Fibroblast of pulmonary artery (primary cell): Measurements from ENCODE around the gene FMOD.
A peak's percentile ranks its signal among the peaks of the same experiment; 100 is the strongest.

Source experiments
- DNase-seq: peaks from one replicate; pipeline ENCODE4 v3.0.0-alpha.2; 2010; ENCODE audit warnings: low read depth
- H3K4me3 ChIP-seq: replicated peaks from 2 replicates; pipeline ENCODE4 v1.5.1; 2011; ENCODE audit warnings: low read depth, mild to moderate bottlenecking, control low read depth, low read length, moderate library complexity
- TF ChIP-seq, protein P1 (sequence below): IDR thresholded peaks from 2 replicates; pipeline ENCODE4 v1.5.1; 2011; ENCODE audit warnings: mild to moderate bottlenecking, control low read depth, low read length, inconsistent platforms; ENCODE audit errors: missing control alignments

Gene FMOD

DNA sequence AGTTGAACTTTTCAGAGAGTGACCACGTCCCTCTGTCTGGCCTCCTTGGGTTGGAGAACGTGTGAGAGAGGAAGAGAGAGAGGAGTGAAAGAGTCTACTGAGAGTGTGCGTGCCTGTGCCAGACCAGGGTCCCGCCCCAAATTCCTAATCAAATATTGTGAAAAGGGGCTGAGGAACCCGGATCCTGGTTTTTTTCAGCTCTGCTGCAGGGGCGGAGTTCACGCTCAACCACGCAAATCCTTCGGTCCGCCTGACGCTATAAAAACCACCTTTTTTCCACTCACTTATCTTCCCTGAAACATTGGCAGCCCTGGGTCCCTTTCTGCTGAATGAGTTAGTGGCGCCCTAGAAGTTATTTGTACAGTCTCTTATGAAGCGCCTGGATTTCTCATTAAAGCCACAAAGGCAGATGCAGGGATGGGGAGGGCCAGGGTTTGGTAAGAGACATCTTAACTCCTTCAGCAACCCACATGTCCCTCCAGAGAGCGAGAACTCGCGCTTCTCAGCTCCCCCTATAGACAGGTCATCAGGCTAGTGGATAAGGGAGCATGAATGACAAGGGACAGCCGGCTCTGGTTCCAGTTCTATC, at the start of gene FMOD:
TSS of gene FMOD (minus strand) at position 86 of the 589 bp plus-strand sequence. CDS start 2,852 bp downstream, outside the sequence.
- TF ChIP-seq, protein P1, sequence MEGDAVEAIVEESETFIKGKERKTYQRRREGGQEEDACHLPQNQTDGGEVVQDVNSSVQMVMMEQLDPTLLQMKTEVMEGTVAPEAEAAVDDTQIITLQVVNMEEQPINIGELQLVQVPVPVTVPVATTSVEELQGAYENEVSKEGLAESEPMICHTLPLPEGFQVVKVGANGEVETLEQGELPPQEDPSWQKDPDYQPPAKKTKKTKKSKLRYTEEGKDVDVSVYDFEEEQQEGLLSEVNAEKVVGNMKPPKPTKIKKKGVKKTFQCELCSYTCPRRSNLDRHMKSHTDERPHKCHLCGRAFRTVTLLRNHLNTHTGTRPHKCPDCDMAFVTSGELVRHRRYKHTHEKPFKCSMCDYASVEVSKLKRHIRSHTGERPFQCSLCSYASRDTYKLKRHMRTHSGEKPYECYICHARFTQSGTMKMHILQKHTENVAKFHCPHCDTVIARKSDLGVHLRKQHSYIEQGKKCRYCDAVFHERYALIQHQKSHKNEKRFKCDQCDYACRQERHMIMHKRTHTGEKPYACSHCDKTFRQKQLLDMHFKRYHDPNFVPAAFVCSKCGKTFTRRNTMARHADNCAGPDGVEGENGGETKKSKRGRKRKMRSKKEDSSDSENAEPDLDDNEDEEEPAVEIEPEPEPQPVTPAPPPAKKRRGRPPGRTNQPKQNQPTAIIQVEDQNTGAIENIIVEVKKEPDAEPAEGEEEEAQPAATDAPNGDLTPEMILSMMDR = peak; percentile 13
- DNase-seq = peak; percentile 76
- H3K4me3 ChIP-seq = peak within 1 kb of the TSS; percentile 7

DNA sequence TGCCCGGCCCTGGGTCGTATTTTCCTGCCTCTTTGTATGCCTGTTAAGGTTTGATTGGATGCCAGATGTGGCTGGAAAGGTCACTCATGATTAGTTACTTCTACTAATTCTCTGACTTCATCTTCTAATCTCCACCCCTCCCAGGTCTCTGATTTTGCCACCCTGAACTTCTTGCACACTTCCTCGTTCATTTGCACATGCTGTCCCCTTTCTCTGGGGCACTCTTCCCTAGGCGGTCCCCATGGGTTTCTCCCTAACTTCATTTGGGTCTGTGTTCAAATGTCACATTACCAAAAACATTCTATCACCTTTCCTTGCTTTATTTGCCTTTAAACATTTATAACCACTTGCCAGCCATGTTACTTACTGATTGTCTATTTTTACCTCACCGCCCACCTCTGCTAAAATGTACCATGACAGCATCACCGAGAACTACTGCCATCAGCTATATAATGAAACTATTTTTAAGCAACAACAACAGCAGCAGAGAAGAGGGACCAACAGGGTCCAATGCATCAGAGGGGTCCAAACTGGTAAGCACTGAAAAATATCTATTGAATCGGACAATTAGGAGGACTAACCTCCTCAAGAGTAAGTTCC, 45.8 kb upstream of the FMOD start:
- TF ChIP-seq, protein P1 = no peak
- no peak for DNase-seq
- no peak overlapping the region for H3K4me3 ChIP-seq

DNA sequence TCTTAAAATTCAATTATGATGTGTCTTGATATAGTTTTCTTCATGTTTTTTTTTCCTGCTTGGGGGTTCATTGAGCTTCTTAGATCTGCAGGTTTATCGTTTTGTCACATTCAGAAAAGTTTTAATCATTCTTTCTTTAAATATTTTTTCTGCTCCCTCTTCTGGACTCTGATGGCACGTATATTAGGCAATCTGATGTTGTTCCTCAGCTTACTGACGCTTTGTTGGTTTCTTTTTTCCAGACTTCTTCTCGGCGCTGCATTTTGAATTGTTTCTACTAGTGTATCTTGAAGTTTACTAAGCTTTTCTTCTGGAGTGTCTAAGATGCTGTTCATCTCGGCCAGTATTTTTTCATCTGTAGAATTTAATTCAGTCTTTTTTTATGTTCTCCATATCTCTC, 44.8 kb upstream of the FMOD start:
- TF ChIP-seq, protein P1 = no peak
- H3K4me3 ChIP-seq = no peak overlapping the region
- peak; percentile 21 for DNase-seq

DNA sequence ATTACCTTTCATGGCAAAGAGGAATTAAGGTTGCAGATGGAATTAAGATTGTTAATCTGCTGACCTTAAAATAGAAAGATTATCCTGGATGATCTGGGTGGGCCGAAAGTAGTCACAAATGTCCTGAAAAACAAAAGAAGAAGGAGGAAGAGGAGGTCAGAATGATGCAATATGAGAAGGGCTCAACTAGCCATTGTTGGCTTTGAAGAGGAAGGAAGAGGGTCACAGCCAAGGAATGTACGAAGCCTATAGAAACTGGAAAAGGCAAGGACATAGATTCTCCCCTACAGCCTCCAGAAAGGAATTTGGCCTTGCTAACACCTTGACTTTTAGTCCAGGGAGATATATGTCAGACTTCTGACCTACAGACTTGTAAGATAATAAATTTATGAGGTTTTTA, 39.4 kb upstream of the FMOD start:
- DNase-seq = peak; percentile 40
- no peak overlapping the region for H3K4me3 ChIP-seq
- TF ChIP-seq, protein P1 = no peak

DNA sequence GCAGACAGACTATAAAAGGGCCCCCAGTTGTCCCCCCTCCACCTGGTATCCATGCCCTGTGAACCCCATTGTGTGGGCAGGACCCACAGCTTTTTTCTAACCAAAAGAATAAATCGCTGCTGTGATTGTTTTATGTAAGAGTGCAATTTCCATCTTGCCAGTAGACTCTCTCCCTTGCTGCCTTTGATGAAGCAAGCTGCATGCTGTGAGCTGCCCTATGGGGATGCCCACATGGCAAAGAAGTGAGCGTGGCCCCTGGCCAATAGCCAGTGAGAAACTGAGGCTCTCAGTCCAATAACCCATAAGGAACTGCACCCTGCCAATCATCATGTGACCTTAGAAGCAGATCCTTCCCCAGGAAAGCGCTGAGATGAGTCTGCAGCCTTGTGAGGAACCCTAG, 37.8 kb upstream of the FMOD start:
- H3K4me3 ChIP-seq = no peak overlapping the region
- TF ChIP-seq, protein P1 = no peak
- DNase-seq = no peak

DNA sequence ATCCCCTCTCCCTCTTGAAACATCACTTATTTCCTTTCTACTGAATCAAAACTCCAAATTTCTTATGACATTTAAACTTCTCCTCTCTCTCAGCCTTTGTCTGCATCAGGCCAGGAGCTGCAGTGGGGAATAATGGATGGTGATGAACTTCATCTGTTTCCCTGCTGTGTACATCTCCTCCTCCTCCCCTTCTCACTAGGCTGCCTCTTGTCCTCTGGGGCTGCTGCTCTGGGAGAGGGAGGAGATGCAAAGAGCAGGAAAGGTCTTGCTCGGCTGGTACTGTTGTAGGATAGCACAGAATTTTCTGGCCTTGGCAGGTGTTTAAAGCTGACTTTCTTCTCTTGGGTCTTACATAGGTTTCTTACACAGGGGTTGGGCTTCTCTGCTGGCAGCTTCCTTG, 31.1 kb upstream of the FMOD start:
- H3K4me3 ChIP-seq = no peak overlapping the region
- DNase-seq = no peak
- TF ChIP-seq, protein P1 = no peak

DNA sequence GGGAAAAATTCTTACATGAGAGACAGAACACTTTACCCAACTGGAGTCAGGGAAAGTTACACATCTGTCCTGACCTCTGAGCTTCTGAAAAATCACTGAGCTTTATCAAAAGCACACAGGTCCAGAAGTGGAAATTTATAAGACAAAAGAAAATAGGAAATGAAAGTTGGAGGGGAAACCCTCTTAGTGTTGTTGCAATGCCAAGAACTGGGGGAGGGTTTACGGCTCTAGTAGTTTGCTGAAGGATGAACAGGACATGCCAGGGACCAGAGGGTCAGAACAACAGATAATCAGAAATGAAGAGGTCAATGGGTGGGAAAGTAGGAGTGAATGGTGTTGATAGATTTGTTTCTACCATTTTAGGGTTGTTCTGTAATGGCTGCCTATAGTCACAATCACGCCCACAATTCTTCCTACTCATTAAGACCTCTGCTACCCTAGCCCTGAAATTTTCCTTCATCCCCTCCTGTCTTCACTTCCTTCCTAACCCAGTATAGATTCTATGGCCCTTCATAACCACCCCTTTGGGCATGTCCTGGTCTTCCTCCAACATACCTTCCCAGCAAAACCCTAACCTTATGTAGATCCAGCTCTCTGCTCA, 30.3 kb upstream of the FMOD start:
- no peak overlapping the region for H3K4me3 ChIP-seq
- DNase-seq = no peak

More for the DNA sequence above, 30.3 kb upstream of the FMOD start:
- TF ChIP-seq, protein P1 = no peak
